HepG2 (cell line): ENCODE measurements around the gene SLC23A2. TPM values are rescaled to one million over a fixed set of nuclear protein-coding genes. Genes with fewer than 3 reads are reported as not detected.

ENCODE experiments used
- AGO1 ChIP-seq: fragments of 200-400 bp; formaldehyde crosslinking; IDR thresholded peaks from 2 replicates; pipeline ENCODE4 v1.6.1; 2017; ENCODE audit warnings: mild to moderate bottlenecking, low read depth, low read length, moderate library complexity; ENCODE audit not compliant: poor library complexity, severe bottlenecking
- CENPX ChIP-seq: sonication (generic); formaldehyde crosslinking; IDR thresholded peaks from 2 replicates; pipeline ENCODE4 v1.9.0; 2021; ENCODE audit warnings: mild to moderate bottlenecking, missing genetic modification reagents, moderate library complexity
- CREB1 ChIP-seq, 2 experiments: fragments of 450-650 bp in 1 of 2; IDR thresholded peaks; 2 replicates each; pipeline ENCODE4 v1.6.1; 2016 to 2017; ENCODE audit warnings: control low read depth in 1 of 2, mild to moderate bottlenecking in 1 of 2, missing compliant biosample characterization in 1 of 2, missing genetic modification characterization in 1 of 2
- HMG20A ChIP-seq: IDR thresholded peaks from 2 replicates; pipeline ENCODE4 v1.6.1; 2016; ENCODE audit warnings: borderline replicate concordance
- ISL2 ChIP-seq: sonication (generic); formaldehyde crosslinking; IDR thresholded peaks from 2 replicates; pipeline ENCODE4 v1.5.0; 2020; ENCODE audit warnings: missing genetic modification reagents
- MXI1 ChIP-seq: IDR thresholded peaks from 3 replicates; pipeline ENCODE4 v1.6.1; 2012; ENCODE audit warnings: low read depth, low read length, inconsistent platforms, borderline replicate concordance
- NR2F1 ChIP-seq, 2 experiments: fragments of 450-650 bp in 1 of 2; formaldehyde crosslinking in 1 of 2; IDR thresholded peaks; 2 replicates each; pipeline versions ENCODE4 v1.5.0 to v1.6.1; 2016 to 2020; ENCODE audit warnings: mild to moderate bottlenecking in 1 of 2, missing compliant biosample characterization in 1 of 2, missing genetic modification reagents in 1 of 2, moderate library complexity in 1 of 2
- PHF20 ChIP-seq: sonication (generic); formaldehyde crosslinking; IDR thresholded peaks from 2 replicates; pipeline ENCODE4 v1.5.0; 2020; ENCODE audit warnings: mild to moderate bottlenecking, missing genetic modification reagents
- PRMT3 ChIP-seq: sonication (generic); formaldehyde crosslinking; IDR thresholded peaks from 2 replicates; pipeline ENCODE4 v1.8.1; 2022; ENCODE audit warnings: low read depth, mild to moderate bottlenecking, moderate library complexity, missing genetic modification reagents, borderline replicate concordance
- SSRP1 ChIP-seq: IDR thresholded peaks from 2 replicates; pipeline ENCODE4 v1.6.1; 2016; ENCODE audit warnings: control low read depth
- TBX3 ChIP-seq: fragments of 450-650 bp; IDR thresholded peaks from 2 replicates; pipeline ENCODE4 v1.6.1; 2017; ENCODE audit warnings: antibody characterized with exemption, mild to moderate bottlenecking, inconsistent platforms, borderline replicate concordance
- TCF7L2 ChIP-seq: IDR thresholded peaks from 2 replicates; pipeline ENCODE4 v1.6.1; 2011; ENCODE audit warnings: mild to moderate bottlenecking, low read depth, low read length, moderate library complexity
- ZC3H4 ChIP-seq: sonication (generic); formaldehyde crosslinking; IDR thresholded peaks from 2 replicates; pipeline ENCODE4 v1.4.0; 2020; ENCODE audit warnings: missing genetic modification reagents, borderline replicate concordance
- ZFP36L1 ChIP-seq: sonication (generic); formaldehyde crosslinking; IDR thresholded peaks from 2 replicates; pipeline ENCODE4 v1.8.0; 2022; ENCODE audit warnings: mild to moderate bottlenecking, missing genetic modification reagents, moderate library complexity
- ZFP82 ChIP-seq: sonication (generic); formaldehyde crosslinking; IDR thresholded peaks from 2 replicates; pipeline ENCODE4 v1.5.1; 2020; ENCODE audit warnings: mild to moderate bottlenecking, missing genetic modification reagents, borderline replicate concordance
- ZMYM3 ChIP-seq: sonication (generic); formaldehyde crosslinking; IDR thresholded peaks from 2 replicates; pipeline ENCODE4 v1.5.1; 2020; ENCODE audit warnings: mild to moderate bottlenecking, missing genetic modification reagents
- ZNF121 ChIP-seq: sonication (generic); formaldehyde crosslinking; IDR thresholded peaks from 2 replicates; pipeline ENCODE4 v1.5.0; 2020; ENCODE audit warnings: mild to moderate bottlenecking, missing genetic modification reagents
- ZNF224 ChIP-seq: sonication (generic); formaldehyde crosslinking; IDR thresholded peaks from 2 replicates; pipeline ENCODE4 v1.5.0; 2020; ENCODE audit warnings: mild to moderate bottlenecking, missing genetic modification reagents
- ZNF263 ChIP-seq: sonication (generic); formaldehyde crosslinking; IDR thresholded peaks from 2 replicates; pipeline ENCODE4 v1.4.0; 2020; ENCODE audit warnings: missing genetic modification reagents
- ZNF550 ChIP-seq: sonication (generic); formaldehyde crosslinking; IDR thresholded peaks from 2 replicates; pipeline ENCODE4 v1.4.0; 2020; ENCODE audit warnings: mild to moderate bottlenecking, missing genetic modification reagents, borderline replicate concordance
- ZNF577 ChIP-seq: sonication (generic); formaldehyde crosslinking; IDR thresholded peaks from 2 replicates; pipeline ENCODE4 v1.4.0; 2020; ENCODE audit warnings: mild to moderate bottlenecking, low read depth, missing genetic modification reagents, borderline replicate concordance
- ZNF761 ChIP-seq: sonication (generic); formaldehyde crosslinking; conservative IDR thresholded peaks from 2 replicates; pipeline ENCODE4 v1.4.0; 2020; ENCODE audit warnings: mild to moderate bottlenecking, missing genetic modification reagents
- ZNF816 ChIP-seq: sonication (generic); formaldehyde crosslinking; IDR thresholded peaks from 2 replicates; pipeline ENCODE4 v1.8.0; 2022; ENCODE audit warnings: missing genetic modification reagents, mild to moderate bottlenecking, borderline replicate concordance
- ZNF83 ChIP-seq: sonication (generic); formaldehyde crosslinking; IDR thresholded peaks from 2 replicates; pipeline ENCODE4 v1.4.0; 2020; ENCODE audit warnings: missing genetic modification reagents, mild to moderate bottlenecking, borderline replicate concordance
- ZSCAN9 ChIP-seq: IDR thresholded peaks from 2 replicates; pipeline ENCODE4 v1.6.1; 2016; ENCODE audit warnings: borderline replicate concordance
- polyA plus RNA-seq, 8 experiments: library from polyadenylated mRNA; depleted of rRNA in 3 of 8; stranded (reverse) in 7 of 8; unstranded in 1 of 8; fragments of >200 nt; fragmentation: Illumina TruSeq in 4 of 8; extraction: Trizol in 4 of 8; gene quantifications; 2 replicates each; pipeline versions ENCODE4 v1.2.1 to v1.2.3, GENCODE V29; 2011 to 2016; ENCODE audit warnings: low read depth in 4 of 8, missing spikeins in 1 of 8, mixed read lengths in 1 of 8; ENCODE audit not compliant: insufficient read depth in 1 of 8
- total RNA-seq, 5 experiments: library from RNA; depleted of rRNA; stranded (reverse); fragments of >200 nt; fragmentation: Illumina TruSeq; extraction: Trizol; gene quantifications; 2 replicates each; pipeline ENCODE4 v1.2.3, GENCODE V29; 2016; ENCODE audit warnings: low read depth in 1 of 5
- TF ChIP-seq, protein P1 (sequence below): sonication (generic); formaldehyde crosslinking; IDR thresholded peaks from 2 replicates; pipeline ENCODE4 v1.4.0; 2020; ENCODE audit warnings: missing genetic modification reagents

Gene SLC23A2
- total and polyA plus RNA-seq, 2 of the 13 experiments (the other 11 are each of a cell fraction or from before 2014, with no cell fraction given) = 42.2 to 51.2 TPM

DNA sequence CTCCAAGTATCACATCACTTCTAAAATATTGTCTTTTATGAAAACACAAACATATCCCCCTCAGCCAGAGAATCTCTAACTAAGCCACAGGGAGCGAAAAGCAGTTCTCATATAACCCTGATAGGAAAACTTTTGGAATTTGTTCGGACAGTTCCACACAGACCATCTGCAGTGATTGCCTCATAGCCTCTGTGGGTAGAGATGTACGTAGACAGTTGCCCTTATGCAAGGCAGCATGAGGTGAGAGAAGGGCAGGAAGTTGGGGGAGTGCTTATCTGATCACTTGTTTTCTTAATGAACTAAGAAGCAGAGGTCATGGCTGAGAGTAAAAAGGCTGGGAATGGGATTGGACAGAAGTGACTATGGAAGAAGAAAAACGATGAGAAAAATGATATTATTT lies 39.6 kb downstream of the SLC23A2 start (continued):
- TF ChIP-seq, protein P1, sequence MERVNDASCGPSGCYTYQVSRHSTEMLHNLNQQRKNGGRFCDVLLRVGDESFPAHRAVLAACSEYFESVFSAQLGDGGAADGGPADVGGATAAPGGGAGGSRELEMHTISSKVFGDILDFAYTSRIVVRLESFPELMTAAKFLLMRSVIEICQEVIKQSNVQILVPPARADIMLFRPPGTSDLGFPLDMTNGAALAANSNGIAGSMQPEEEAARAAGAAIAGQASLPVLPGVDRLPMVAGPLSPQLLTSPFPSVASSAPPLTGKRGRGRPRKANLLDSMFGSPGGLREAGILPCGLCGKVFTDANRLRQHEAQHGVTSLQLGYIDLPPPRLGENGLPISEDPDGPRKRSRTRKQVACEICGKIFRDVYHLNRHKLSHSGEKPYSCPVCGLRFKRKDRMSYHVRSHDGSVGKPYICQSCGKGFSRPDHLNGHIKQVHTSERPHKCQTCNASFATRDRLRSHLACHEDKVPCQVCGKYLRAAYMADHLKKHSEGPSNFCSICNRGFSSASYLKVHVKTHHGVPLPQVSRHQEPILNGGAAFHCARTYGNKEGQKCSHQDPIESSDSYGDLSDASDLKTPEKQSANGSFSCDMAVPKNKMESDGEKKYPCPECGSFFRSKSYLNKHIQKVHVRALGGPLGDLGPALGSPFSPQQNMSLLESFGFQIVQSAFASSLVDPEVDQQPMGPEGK (CRISPR knock-in tag) = peak; percentile 95
- no peak for TF ChIP-seq ZNF577 (CRISPR knock-in tag)
- no peak for TF ChIP-seq ZNF550 (CRISPR knock-in tag)
- no peak for TF ChIP-seq ZFP82
- TF ChIP-seq PHF20 (CRISPR knock-in tag) = peak; percentile 30; the same call in 1 of the 2 replicates
- TF ChIP-seq SSRP1 = no peak
- no peak for TF ChIP-seq ZNF263 (CRISPR knock-in tag)
- peak; percentile 70 for TF ChIP-seq CREB1 (IDR thresholded peaks at IDR 0.05)
- no peak; the same call in 1 of the 2 replicates for TF ChIP-seq CREB1 (CRISPR knock-in tag; IDR thresholded peaks at IDR 0.05)
- TF ChIP-seq PRMT3 (CRISPR knock-in tag) = no peak
- TF ChIP-seq AGO1 = no peak
- no peak for TF ChIP-seq ZNF224 (CRISPR knock-in tag)
- TF ChIP-seq CENPX (CRISPR knock-in tag) = no peak
- TF ChIP-seq ZNF83 = no peak
- TF ChIP-seq NR2F1 (CRISPR knock-in tag; IDR thresholded peaks at IDR 0.05) = peak; percentile 84 to 94
- peak; percentile 80; the same call in 1 of the 2 replicates for TF ChIP-seq ZFP36L1 (CRISPR knock-in tag)
- TF ChIP-seq ZNF816 = peak; percentile 83; the same call in 1 of the 2 replicates
- peak; percentile 92 for TF ChIP-seq ZMYM3 (CRISPR knock-in tag)
- no peak for TF ChIP-seq ZC3H4 (CRISPR knock-in tag)
- 0 out of 2 replicates have a peak, but pooled peaks have one; percentile 25 for TF ChIP-seq ZNF761 (CRISPR knock-in tag)
- no peak for TF ChIP-seq TCF7L2
- TF ChIP-seq TBX3 = peak; percentile 77; the same call in 1 of the 2 replicates
- peak; percentile 64; the same call in 1 of the 3 replicates for TF ChIP-seq MXI1
- TF ChIP-seq ZNF121 (CRISPR knock-in tag) = peak; percentile 77
- TF ChIP-seq ZSCAN9 = peak; percentile 98
- TF ChIP-seq HMG20A (CRISPR knock-in tag) = peak; percentile 97; the same call in 1 of the 2 replicates
- TF ChIP-seq ISL2 = peak; percentile 95
